Liver (tissue), 9 donors: Measurements from ENCODE around the gene RTF2. TPM values are rescaled to one million over a fixed set of nuclear protein-coding genes. Genes with fewer than 3 reads are reported as not detected.

Experiments
- DNase-seq: peaks from one replicate; pipeline ENCODE4 v3.0.0-alpha.2; 2017; ENCODE audit warnings: low spot score
- H3K27ac ChIP-seq, 2 donors: one replicate each; pipeline ENCODE4 v1.7.0; 2013; ENCODE audit warnings: inconsistent platforms in 2 of 2, low read length in 2 of 2, control low read depth in 1 of 2, low read depth in 1 of 2, mild to moderate bottlenecking in 1 of 2
- H3K27me3 ChIP-seq, 4 donors: one replicate each; pipeline versions ENCODE4 v1.6.1 to v1.7.0; 2013; ENCODE audit warnings: low read length in 3 of 4, inconsistent platforms in 1 of 4, mild to moderate bottlenecking in 1 of 4, moderate library complexity in 1 of 4; ENCODE audit not compliant: control insufficient read depth in 4 of 4, insufficient read depth in 4 of 4
- H3K36me3 ChIP-seq, 4 donors: one replicate each; pipeline versions ENCODE4 v1.6.1 to v1.7.0; 2013; ENCODE audit warnings: low read length in 3 of 4, mild to moderate bottlenecking in 3 of 4, low read depth in 1 of 4, moderate library complexity in 1 of 4; ENCODE audit not compliant: control insufficient read depth in 4 of 4, insufficient read depth in 3 of 4
- H3K4me1 ChIP-seq, 4 donors: one replicate each; pipeline versions ENCODE4 v1.6.1 to v1.7.0; 2013; ENCODE audit warnings: low read length in 3 of 4, mild to moderate bottlenecking in 3 of 4, moderate library complexity in 1 of 4; ENCODE audit not compliant: control insufficient read depth in 4 of 4, insufficient read depth in 4 of 4
- H3K4me3 ChIP-seq, 3 donors: one replicate each; pipeline versions ENCODE4 v1.6.1 to v1.7.0; 2013; ENCODE audit warnings: low read length in 3 of 3, control low read depth in 1 of 3, low read depth in 1 of 3, mild to moderate bottlenecking in 1 of 3
- H3K9ac ChIP-seq, 2 donors: one replicate each; pipeline ENCODE4 v1.7.0; 2013; ENCODE audit warnings: low read length in 2 of 2, mild to moderate bottlenecking in 2 of 2, moderate library complexity in 2 of 2, control low read depth in 1 of 2, low read depth in 1 of 2
- H3K9me3 ChIP-seq, 4 donors: one replicate each; pipeline versions ENCODE4 v1.6.1 to v1.7.0; 2013; ENCODE audit warnings: low read length in 3 of 4; ENCODE audit not compliant: control insufficient read depth in 4 of 4
- EGR1 ChIP-seq, 2 donors: IDR thresholded peaks; 2 replicates each; pipeline ENCODE4 v1.6.1; 2016 to 2018; ENCODE audit warnings: antibody characterized with exemption in 2 of 2, low read depth in 2 of 2
- FOXA2 ChIP-seq: IDR thresholded peaks from 2 replicates; pipeline ENCODE4 v1.6.1; 2016; ENCODE audit warnings: antibody characterized with exemption
- GABPA ChIP-seq, 2 donors: IDR thresholded peaks in 1 of 2; conservative IDR thresholded peaks in 1 of 2; 2 replicates each; pipeline ENCODE4 v1.6.1; 2016; ENCODE audit warnings: antibody characterized with exemption in 2 of 2, mild to moderate bottlenecking in 1 of 2, moderate library complexity in 1 of 2
- HNF4A ChIP-seq, 2 donors: conservative IDR thresholded peaks; 2 replicates each; pipeline ENCODE4 v1.6.1; 2016; ENCODE audit warnings: antibody characterized with exemption in 2 of 2, mild to moderate bottlenecking in 2 of 2
- JUND ChIP-seq, 2 donors: IDR thresholded peaks; 2 replicates each; pipeline ENCODE4 v1.6.1; 2016; ENCODE audit warnings: antibody characterized with exemption in 2 of 2
- NR2F2 ChIP-seq: IDR thresholded peaks from 2 replicates; pipeline ENCODE4 v1.6.1; 2016; ENCODE audit warnings: antibody characterized with exemption
- RAD21 ChIP-seq, 2 donors: IDR thresholded peaks; 2 replicates each; pipeline ENCODE4 v1.6.1; 2016; ENCODE audit warnings: antibody characterized with exemption in 2 of 2, mild to moderate bottlenecking in 2 of 2
- REST ChIP-seq: IDR thresholded peaks from 2 replicates; pipeline ENCODE4 v1.6.1; 2016; ENCODE audit warnings: antibody characterized with exemption, mild to moderate bottlenecking
- RXRA ChIP-seq, 2 donors: IDR thresholded peaks; 2 replicates each; pipeline ENCODE4 v1.6.1; 2017 to 2018; ENCODE audit warnings: antibody characterized with exemption in 2 of 2, mild to moderate bottlenecking in 1 of 2
- SP1 ChIP-seq: IDR thresholded peaks from 2 replicates; pipeline ENCODE4 v1.6.1; 2018; ENCODE audit warnings: antibody characterized with exemption, mild to moderate bottlenecking
- TAF1 ChIP-seq: conservative IDR thresholded peaks from 2 replicates; pipeline ENCODE4 v1.6.1; 2016; ENCODE audit warnings: antibody characterized with exemption, mild to moderate bottlenecking
- YY1 ChIP-seq: IDR thresholded peaks from 2 replicates; pipeline ENCODE4 v1.6.1; 2016; ENCODE audit warnings: antibody characterized with exemption, mild to moderate bottlenecking
- WGBS: extraction: QIAGEN DNeasy Blood & Tissue Kit; methylation state at CpG from one replicate; pipeline ENCODE4 v1.1.7; 2013; 5-methylcytosine and 5-hydroxymethylcytosine counted together
- polyA plus RNA-seq, 2 donors: library from polyadenylated mRNA; stranded (reverse) in 1 of 2; unstranded in 1 of 2; fragments of 200-250 nt in 1 of 2; fragments of >200 nt in 1 of 2; fragmentation: Nextera tagmentation in 1 of 2; extraction: Ambion mirVana in 1 of 2; gene quantifications; one replicate each; pipeline versions ENCODE4 v1.2.1 to v1.2.3, GENCODE V29; 2013 to 2015
- total RNA-seq, 2 donors: library from RNA; depleted of rRNA; stranded (reverse); fragments of >200 nt; gene quantifications; one replicate each; pipeline ENCODE4 v1.2.3, GENCODE V29; 2014
- TF ChIP-seq, protein P1 (sequence below): IDR thresholded peaks from 2 replicates; pipeline ENCODE4 v1.6.1; 2016; ENCODE audit warnings: antibody characterized with exemption
- TF ChIP-seq, protein P2 (sequence below): IDR thresholded peaks from 2 replicates; pipeline ENCODE4 v1.6.1; 2016; ENCODE audit warnings: antibody characterized with exemption
- TF ChIP-seq, protein P3 (sequence below): IDR thresholded peaks from 2 replicates; pipeline ENCODE4 v1.6.1; 2016; ENCODE audit warnings: antibody characterized with exemption
- TF ChIP-seq, protein P4 (sequence below): fragments of 150-350 bp; IDR thresholded peaks from 2 replicates; pipeline ENCODE4 v1.5.1; 2017; ENCODE audit warnings: improper control_type of control experiment, low read depth, low read length; ENCODE audit not compliant: missing input control
- donor health status: healthy.
- donor health status: healthy.
- donor health status: healthy.
- donor health status: healthy.
- donor health status: healthy.

The RTF2 gene
- total and polyA plus RNA-seq, 4 donors: 29.0 to 46.6 (median 35.1) TPM

GRCh38 chr20:56451056-56451765, 17.2 kb upstream of the RTF2 start (continued):
- TF ChIP-seq HNF4A (conservative IDR thresholded peaks at IDR 0.05): no peak

- Histone ChIP-seq H3K4me1 (no peaks in the 10 kb centered on the region), H3K9me3 (no peaks in the 10 kb centered on the region), H3K9ac (no peak overlapping the region), H3K27me3 (no peaks in the 10 kb centered on the region), H3K27ac (no peak overlapping the region), H3K36me3 (peaks cover 0 to 9% (median 0%) of the 10 kb centered on the region in 4 donors), H3K4me3 (no peak overlapping the region)
- DNase-seq: no peak
- TF ChIP-seq, protein P1, sequence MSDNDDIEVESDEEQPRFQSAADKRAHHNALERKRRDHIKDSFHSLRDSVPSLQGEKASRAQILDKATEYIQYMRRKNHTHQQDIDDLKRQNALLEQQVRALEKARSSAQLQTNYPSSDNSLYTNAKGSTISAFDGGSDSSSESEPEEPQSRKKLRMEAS: no peak
- TF ChIP-seq FOXA2 (no peak), HNF4A (conservative IDR thresholded peaks at IDR 0.05) (no peak), TAF1 (no peak), JUND (IDR thresholded peaks at IDR 0.05) (no peak), YY1 (no peak), RAD21 (IDR thresholded peaks at IDR 0.05) (no peak), REST (no peak), EGR1 (IDR thresholded peaks at IDR 0.05; ENCODE audit: low read depth in 2 of 2) (no peak), SP1 (no peak), NR2F2 (no peak), GABPA (IDR thresholded peaks at IDR 0.05 in 1 of 2, conservative IDR thresholded peaks at IDR 0.05 in 1 of 2) (no peak), RXRA (IDR thresholded peaks at IDR 0.05) (no peak)
- TF ChIP-seq, protein P2, sequence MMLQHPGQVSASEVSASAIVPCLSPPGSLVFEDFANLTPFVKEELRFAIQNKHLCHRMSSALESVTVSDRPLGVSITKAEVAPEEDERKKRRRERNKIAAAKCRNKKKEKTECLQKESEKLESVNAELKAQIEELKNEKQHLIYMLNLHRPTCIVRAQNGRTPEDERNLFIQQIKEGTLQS: no peak
- TF ChIP-seq, protein P3, sequence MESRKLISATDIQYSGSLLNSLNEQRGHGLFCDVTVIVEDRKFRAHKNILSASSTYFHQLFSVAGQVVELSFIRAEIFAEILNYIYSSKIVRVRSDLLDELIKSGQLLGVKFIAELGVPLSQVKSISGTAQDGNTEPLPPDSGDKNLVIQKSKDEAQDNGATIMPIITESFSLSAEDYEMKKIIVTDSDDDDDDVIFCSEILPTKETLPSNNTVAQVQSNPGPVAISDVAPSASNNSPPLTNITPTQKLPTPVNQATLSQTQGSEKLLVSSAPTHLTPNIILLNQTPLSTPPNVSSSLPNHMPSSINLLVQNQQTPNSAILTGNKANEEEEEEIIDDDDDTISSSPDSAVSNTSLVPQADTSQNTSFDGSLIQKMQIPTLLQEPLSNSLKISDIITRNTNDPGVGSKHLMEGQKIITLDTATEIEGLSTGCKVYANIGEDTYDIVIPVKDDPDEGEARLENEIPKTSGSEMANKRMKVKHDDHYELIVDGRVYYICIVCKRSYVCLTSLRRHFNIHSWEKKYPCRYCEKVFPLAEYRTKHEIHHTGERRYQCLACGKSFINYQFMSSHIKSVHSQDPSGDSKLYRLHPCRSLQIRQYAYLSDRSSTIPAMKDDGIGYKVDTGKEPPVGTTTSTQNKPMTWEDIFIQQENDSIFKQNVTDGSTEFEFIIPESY: no peak
- TF ChIP-seq, protein P4, sequence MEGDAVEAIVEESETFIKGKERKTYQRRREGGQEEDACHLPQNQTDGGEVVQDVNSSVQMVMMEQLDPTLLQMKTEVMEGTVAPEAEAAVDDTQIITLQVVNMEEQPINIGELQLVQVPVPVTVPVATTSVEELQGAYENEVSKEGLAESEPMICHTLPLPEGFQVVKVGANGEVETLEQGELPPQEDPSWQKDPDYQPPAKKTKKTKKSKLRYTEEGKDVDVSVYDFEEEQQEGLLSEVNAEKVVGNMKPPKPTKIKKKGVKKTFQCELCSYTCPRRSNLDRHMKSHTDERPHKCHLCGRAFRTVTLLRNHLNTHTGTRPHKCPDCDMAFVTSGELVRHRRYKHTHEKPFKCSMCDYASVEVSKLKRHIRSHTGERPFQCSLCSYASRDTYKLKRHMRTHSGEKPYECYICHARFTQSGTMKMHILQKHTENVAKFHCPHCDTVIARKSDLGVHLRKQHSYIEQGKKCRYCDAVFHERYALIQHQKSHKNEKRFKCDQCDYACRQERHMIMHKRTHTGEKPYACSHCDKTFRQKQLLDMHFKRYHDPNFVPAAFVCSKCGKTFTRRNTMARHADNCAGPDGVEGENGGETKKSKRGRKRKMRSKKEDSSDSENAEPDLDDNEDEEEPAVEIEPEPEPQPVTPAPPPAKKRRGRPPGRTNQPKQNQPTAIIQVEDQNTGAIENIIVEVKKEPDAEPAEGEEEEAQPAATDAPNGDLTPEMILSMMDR: no peak
- WGBS: 88% methylated on average over 5 of the region's 5 CpGs
Measured at GRCh38 chr20:56453352-56453751, 15.1 kb upstream of the RTF2 start.
